SHP77 treated with DMSO at 0.1 percent for 48 hours (cell line): Measurements from ENCODE around the gene IL32.

Experiments used
- DNase-seq: peaks from one replicate; lab custom pipeline; 2025; lab: John Stamatoyannopoulos, UW

The IL32 gene

GRCh38 chr16:3118846-3119245, 53.4 kb downstream of the IL32 start:
- no peak for DNase-seq
